Panc1 (cell line): Measurements from ENCODE around the gene OTOG. TPM values are rescaled to one million over a fixed set of nuclear protein-coding genes. Genes with fewer than 3 reads are reported as not detected.

ENCODE experiments used
- ATAC-seq: fragments of 200-7000 bp; cut with Tn5 transposase; 2 replicates; pipeline ENCODE4 v1.9.1; 2020; ENCODE audit warnings: mild to moderate bottlenecking, moderate library complexity
- BruUV-seq: library from RNA; stranded (reverse); fragments of 400-500 nt; replicated peaks from 2 replicates; lab custom pipeline; 2021; lab: Mats Ljungman, UMichigan
- CTCF ChIA-PET: fragments of 300-600 bp; sonication (Branson Sonifier 250); formaldehyde crosslinking; loops from one replicate; lab custom pipeline; 2022; ENCODE audit warnings: antibody characterized with exemption; lab: Charles Lee
- POLR2A ChIA-PET: fragments of 300-600 bp; sonication (Branson Sonifier 250); formaldehyde crosslinking; loops from one replicate; lab custom pipeline; 2022; ENCODE audit warnings: antibody characterized with exemption; lab: Charles Lee
- DNase-seq: peaks from one replicate; pipeline ENCODE4 v3.0.0-alpha.2; 2010; ENCODE audit warnings: low read depth, low spot score
- H3K27ac ChIP-seq: 2 replicates; pipeline ENCODE4 v1.5.1; 2011; ENCODE audit warnings: mild to moderate bottlenecking, low read length, inconsistent platforms
- H3K27me3 ChIP-seq: fragments of 200-500 bp; sonication (Bioruptor generic); 2 replicates; pipeline ENCODE4 v1.6.0; 2014; ENCODE audit warnings: low read length, inconsistent platforms; ENCODE audit not compliant: control insufficient read depth, insufficient read depth
- H3K36me3 ChIP-seq: fragments of 200-500 bp; sonication (Bioruptor generic); 2 replicates; pipeline ENCODE4 v1.5.1; 2014; ENCODE audit warnings: inconsistent platforms, mild to moderate bottlenecking, low read length, moderate library complexity; ENCODE audit not compliant: control insufficient read depth, insufficient read depth
- H3K4me1 ChIP-seq: 2 replicates; pipeline ENCODE4 v1.5.1; 2011; ENCODE audit warnings: inconsistent platforms, mild to moderate bottlenecking, low read length, moderate library complexity; ENCODE audit not compliant: control insufficient read depth, insufficient read depth
- H3K4me3 ChIP-seq, 2 experiments: 2 replicates each; pipeline ENCODE4 v1.5.1; 2011 to 2012; ENCODE audit warnings: low read depth in 2 of 2, low read length in 2 of 2, mild to moderate bottlenecking in 2 of 2, inconsistent platforms in 1 of 2, moderate library complexity in 1 of 2
- H3K9me3 ChIP-seq: fragments of 200-500 bp; sonication (Bioruptor generic); 2 replicates; pipeline ENCODE4 v1.5.1; 2014; ENCODE audit warnings: low read depth, mild to moderate bottlenecking, inconsistent platforms, low read length, moderate library complexity; ENCODE audit not compliant: control insufficient read depth, insufficient read depth
- CTCF ChIP-seq: fragments of 450-650 bp; IDR thresholded peaks from 2 replicates; pipeline ENCODE4 v1.5.1; 2017; ENCODE audit warnings: mild to moderate bottlenecking
- POLR2AphosphoS5 ChIP-seq: IDR thresholded peaks from 2 replicates; pipeline ENCODE4 v1.6.1; 2012; ENCODE audit warnings: mild to moderate bottlenecking, low read depth, low read length, moderate library complexity
- REST ChIP-seq, 2 experiments: IDR thresholded peaks; 2 replicates each; pipeline ENCODE4 v1.6.1; 2011 to 2012; ENCODE audit warnings: low read depth in 2 of 2, control low read depth in 1 of 2, low read length in 1 of 2, mild to moderate bottlenecking in 1 of 2, moderate library complexity in 1 of 2; ENCODE audit not compliant: insufficient read depth in 1 of 2
- SIN3A ChIP-seq: IDR thresholded peaks from 2 replicates; pipeline ENCODE4 v1.6.1; 2012; ENCODE audit warnings: low read depth, mild to moderate bottlenecking, low read length, moderate library complexity, borderline replicate concordance; ENCODE audit not compliant: insufficient read depth
- TCF7L2 ChIP-seq: IDR thresholded peaks from 2 replicates; pipeline ENCODE4 v1.6.1; 2011; ENCODE audit warnings: mild to moderate bottlenecking, low read depth, low read length, inconsistent platforms
- in situ Hi-C: cut with HindIII; loops from 2 replicates; pipeline ENCODE4 v1.10.0; 2016; ENCODE audit warnings: low sequenced_read_pairs, low pct_unique_long_range_greater_than_20kb
- intact Hi-C: fragments of 100-400 bp; cut with micrococcal nuclease; formaldehyde crosslinking; loops from one replicate; pipeline ENCODE4 v1.10.0; 2022; ENCODE audit not compliant: unreplicated experiment
- total RNA-seq: library from RNA; stranded (reverse); gene quantifications from one replicate; pipeline ENCODE4 v1.2.1, GENCODE V29; 2021; ENCODE audit not compliant: unreplicated experiment

The OTOG gene
- total RNA-seq, 1 experiment from 2014 or later, result not detected

GRCh38 chr11:17638311-17638710 is 91.3 kb downstream of the OTOG start:
- H3K27me3 ChIP-seq, result no peaks in the 10 kb centered on the region; the same call in 1 of the 2 replicates

GRCh38 chr11:17639091-17639490 is 92.0 kb downstream of the OTOG start:
- POLR2A ChIA-PET, result no interaction called here
- DNase-seq, result no peak
- CTCF ChIA-PET, result no interaction called here
- intact Hi-C loops (no loop called here), in situ Hi-C loops (no loop called here)
- Histone ChIP-seq H3K9me3 (no peaks in the 10 kb centered on the region), H3K4me3 (no peak overlapping the region), H3K27me3 (no peaks in the 10 kb centered on the region; the same call in 1 of the 2 replicates), H3K4me1 (no peaks in the 10 kb centered on the region), H3K27ac (no peak overlapping the region), H3K36me3 (no peaks in the 10 kb centered on the region; the same call in 1 of the 2 replicates)
- no peak for ATAC-seq
- no peak for TF ChIP-seq POLR2AphosphoS5
- TF ChIP-seq TCF7L2, result no peak
- no peak for TF ChIP-seq SIN3A
- no peak for TF ChIP-seq REST (IDR thresholded peaks at IDR 0.05; ENCODE audit: insufficient read depth in 1 of 2, low read depth in 2 of 2, low read length in 1 of 2)
- no peak for TF ChIP-seq CTCF
- BruUV-seq, result no TSS peak

More at GRCh38 chr11:17638311-17638710, 91.3 kb downstream of the OTOG start:
- CTCF ChIA-PET, result no interaction called here
- POLR2A ChIA-PET, result no interaction called here
- DNase-seq (no peak), ATAC-seq (no peak)
- TF ChIP-seq REST (IDR thresholded peaks at IDR 0.05; ENCODE audit: insufficient read depth in 1 of 2, low read depth in 2 of 2, low read length in 1 of 2) (no peak), POLR2AphosphoS5 (no peak), CTCF (no peak), SIN3A (no peak), TCF7L2 (no peak)
- Histone ChIP-seq H3K27ac (no peak overlapping the region), H3K4me1 (no peaks in the 10 kb centered on the region), H3K36me3 (no peaks in the 10 kb centered on the region; the same call in 1 of the 2 replicates), H3K4me3 (no peak overlapping the region), H3K9me3 (no peaks in the 10 kb centered on the region)
- BruUV-seq, result no TSS peak
- intact Hi-C loops, result no loop called here
- in situ Hi-C loops, result no loop called here
